Osteocyte (in vitro differentiated cells): ENCODE results near the gene PRSS12. TPM values are rescaled to one million over a fixed set of nuclear protein-coding genes. Genes with fewer than 3 reads are reported as not detected.

Source experiments
- DNase-seq: peaks from one replicate; pipeline ENCODE4 v3.0.0; 2021; ENCODE audit warnings: mixed read lengths; ENCODE audit not compliant: unreplicated experiment; ENCODE audit errors: extremely low spot score
- H3K27ac Mint-ChIP-seq: one replicate; pipeline ENCODE4 v1.8.0; 2021; ENCODE audit warnings: mild to moderate bottlenecking, mixed read lengths; ENCODE audit not compliant: unreplicated experiment
- H3K27me3 Mint-ChIP-seq: one replicate; pipeline ENCODE4 v1.8.0; 2021; ENCODE audit warnings: mixed read lengths; ENCODE audit not compliant: unreplicated experiment
- H3K36me3 Mint-ChIP-seq: one replicate; pipeline ENCODE4 v1.8.0; 2021; ENCODE audit warnings: mixed read lengths; ENCODE audit not compliant: unreplicated experiment
- H3K4me1 Mint-ChIP-seq: one replicate; pipeline ENCODE4 v1.8.0; 2021; ENCODE audit warnings: mixed read lengths; ENCODE audit not compliant: unreplicated experiment
- H3K4me3 Mint-ChIP-seq: one replicate; pipeline ENCODE4 v1.8.0; 2021; ENCODE audit warnings: mild to moderate bottlenecking, moderate library complexity, mixed read lengths; ENCODE audit not compliant: unreplicated experiment
- H3K9me3 Mint-ChIP-seq: one replicate; pipeline ENCODE4 v1.8.0; 2021; ENCODE audit warnings: mixed read lengths; ENCODE audit not compliant: unreplicated experiment
- total RNA-seq: library from RNA; stranded (reverse); gene quantifications from 2 replicates; pipeline ENCODE4 v1.2.1, GENCODE V29; 2021
- TF ChIP-seq, protein P1 (sequence below): fragments of 200-600 bp; sonication (generic); IDR thresholded peaks from 2 replicates; pipeline ENCODE4 v1.5.0; 2021; ENCODE audit warnings: antibody characterized with exemption, mild to moderate bottlenecking, moderate library complexity

PRSS12 gene
- total RNA-seq, 1 donor from 2014 or later, result 15.3 TPM

DNA sequence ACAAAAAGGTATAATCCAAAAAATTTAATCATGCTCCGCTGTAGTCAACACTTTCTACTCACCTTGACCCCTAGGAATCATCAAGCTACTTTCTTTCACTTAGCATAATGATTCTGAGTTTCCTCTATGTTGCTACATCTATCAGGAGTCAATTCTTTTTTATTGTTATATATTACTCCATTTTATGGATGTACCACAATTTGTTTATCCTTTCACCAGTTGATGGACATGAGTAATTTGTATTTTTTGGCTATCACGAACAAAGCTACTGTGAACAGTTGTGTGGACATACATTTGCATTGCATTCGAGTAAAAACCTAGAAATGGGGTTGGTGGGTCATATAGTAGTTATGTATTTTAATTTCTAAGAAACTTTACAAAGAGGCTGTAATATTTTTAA, 102.9 kb downstream of the PRSS12 start:
- DNase-seq, result no peak
- Mint-ChIP-seq H3K9me3 (peaks cover 8% of the 10 kb centered on the region), H3K27ac (no peak overlapping the region), H3K4me1 (no peaks in the 10 kb centered on the region), H3K27me3 (no peaks in the 10 kb centered on the region), H3K36me3 (peaks cover 5% of the 10 kb centered on the region), H3K4me3 (no peak overlapping the region)
- TF ChIP-seq, protein P1, sequence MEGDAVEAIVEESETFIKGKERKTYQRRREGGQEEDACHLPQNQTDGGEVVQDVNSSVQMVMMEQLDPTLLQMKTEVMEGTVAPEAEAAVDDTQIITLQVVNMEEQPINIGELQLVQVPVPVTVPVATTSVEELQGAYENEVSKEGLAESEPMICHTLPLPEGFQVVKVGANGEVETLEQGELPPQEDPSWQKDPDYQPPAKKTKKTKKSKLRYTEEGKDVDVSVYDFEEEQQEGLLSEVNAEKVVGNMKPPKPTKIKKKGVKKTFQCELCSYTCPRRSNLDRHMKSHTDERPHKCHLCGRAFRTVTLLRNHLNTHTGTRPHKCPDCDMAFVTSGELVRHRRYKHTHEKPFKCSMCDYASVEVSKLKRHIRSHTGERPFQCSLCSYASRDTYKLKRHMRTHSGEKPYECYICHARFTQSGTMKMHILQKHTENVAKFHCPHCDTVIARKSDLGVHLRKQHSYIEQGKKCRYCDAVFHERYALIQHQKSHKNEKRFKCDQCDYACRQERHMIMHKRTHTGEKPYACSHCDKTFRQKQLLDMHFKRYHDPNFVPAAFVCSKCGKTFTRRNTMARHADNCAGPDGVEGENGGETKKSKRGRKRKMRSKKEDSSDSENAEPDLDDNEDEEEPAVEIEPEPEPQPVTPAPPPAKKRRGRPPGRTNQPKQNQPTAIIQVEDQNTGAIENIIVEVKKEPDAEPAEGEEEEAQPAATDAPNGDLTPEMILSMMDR, result no peak

GRCh38 chr4:118237531-118237930, 115.3 kb downstream of the PRSS12 start:
- H3K36me3 Mint-ChIP-seq, result no peaks in the 10 kb centered on the region

DNA sequence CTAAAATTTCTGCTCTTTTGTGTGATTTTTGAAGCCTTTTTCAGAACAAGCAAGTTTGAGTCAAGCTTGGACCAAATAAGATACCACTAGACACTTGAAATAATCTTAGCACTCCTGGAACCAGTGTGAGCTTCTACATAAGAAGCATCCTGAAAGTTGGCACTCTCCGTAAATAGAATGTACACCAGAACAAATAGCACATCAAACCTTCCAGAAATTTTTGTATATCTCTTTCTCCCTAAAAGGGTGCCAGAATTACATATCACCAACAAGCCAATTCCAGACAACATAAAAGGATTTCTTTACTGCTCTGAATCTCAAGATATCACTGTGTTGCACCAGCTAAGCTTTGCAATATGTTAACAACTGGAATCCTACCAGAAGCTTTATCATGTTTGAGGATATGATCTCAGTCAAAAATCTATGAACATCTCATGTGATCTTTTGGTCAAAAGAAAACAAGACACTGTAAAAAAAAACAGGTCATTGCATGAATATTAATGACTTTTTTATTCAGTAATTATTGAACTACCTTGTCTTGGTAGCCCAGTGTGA, 117.2 kb downstream of the PRSS12 start:
- Mint-ChIP-seq H3K4me1 (no peaks in the 10 kb centered on the region), H3K27me3 (no peaks in the 10 kb centered on the region), H3K4me3 (no peak overlapping the region), H3K9me3 (no peaks in the 10 kb centered on the region), H3K27ac (no peak overlapping the region), H3K36me3 (no peaks in the 10 kb centered on the region)
- TF ChIP-seq, protein P1, result no peak
- no peak for DNase-seq

More at GRCh38 chr4:118237531-118237930, 115.3 kb downstream of the PRSS12 start:
- TF ChIP-seq, protein P1, result no peak
- Mint-ChIP-seq H3K4me1 (no peaks in the 10 kb centered on the region), H3K9me3 (no peaks in the 10 kb centered on the region), H3K27ac (no peak overlapping the region), H3K4me3 (no peak overlapping the region), H3K27me3 (no peaks in the 10 kb centered on the region)
- DNase-seq, result no peak
